Endothelial cell of umbilical vein (primary cell): ENCODE measurements around the gene CAMK2G. TPM values are rescaled to one million over a fixed set of nuclear protein-coding genes. Genes with fewer than 3 reads are reported as not detected.

Experiments used
- BruUV-seq: library from RNA; stranded (reverse); fragments of 400-500 nt; replicated peaks from 2 replicates; lab custom pipeline; 2021; lab: Mats Ljungman, UMichigan
- CTCF ChIA-PET: fragments of 300-600, 350-600 bp; sonication (Branson Sonifier 250); formaldehyde crosslinking; loops from one replicate; lab custom pipeline; 2021; ENCODE audit warnings: antibody characterized with exemption, inconsistent platforms; lab: Charles Lee
- POLR2A ChIA-PET: fragments of 300-600, 350-600 bp; sonication (Branson Sonifier 250); formaldehyde crosslinking; loops from one replicate; lab custom pipeline; 2021; ENCODE audit warnings: antibody characterized with exemption, inconsistent platforms; lab: Charles Lee
- DNase-seq: peaks from one replicate; pipeline ENCODE4 v3.0.0-alpha.2; 2011; ENCODE audit warnings: low read depth, low spot score
- FAIRE-seq: peaks from 2 replicates; lab custom pipeline; 2011; peaks lifted over from hg19 to GRCh38; lab: Jason Lieb, UNC
- H2AFZ ChIP-seq: 2 replicates; pipeline ENCODE4 v1.6.0; 2012; ENCODE audit warnings: low read depth, low read length, control low read depth, inconsistent platforms
- H3K27ac ChIP-seq: 2 replicates; pipeline ENCODE4 v1.5.1; 2011; ENCODE audit warnings: low read depth, mild to moderate bottlenecking, control low read depth, low read length, moderate library complexity; ENCODE audit not compliant: insufficient read depth
- H3K27me3 ChIP-seq, 2 experiments: 2 replicates each; pipeline versions ENCODE4 v1.6.0 to v1.6.1; 2011; ENCODE audit warnings: low read length in 2 of 2, mixed read lengths in 1 of 2; ENCODE audit not compliant: control insufficient read depth in 2 of 2, insufficient read depth in 2 of 2
- H3K36me3 ChIP-seq, 2 experiments: 2 replicates in 1 of 2; 3 replicates in 1 of 2; pipeline ENCODE4 v1.5.1; 2011; ENCODE audit warnings: low read length in 2 of 2, mild to moderate bottlenecking in 1 of 2, moderate library complexity in 1 of 2; ENCODE audit not compliant: control insufficient read depth in 2 of 2, insufficient read depth in 2 of 2; ENCODE audit errors: extremely low read depth in 1 of 2
- H3K4me1 ChIP-seq: 3 replicates; pipeline ENCODE4 v1.5.1; 2011; ENCODE audit warnings: mild to moderate bottlenecking, low read length; ENCODE audit not compliant: control insufficient read depth, insufficient read depth; ENCODE audit errors: extremely low read depth
- H3K4me2 ChIP-seq: 2 replicates; pipeline ENCODE4 v1.6.1; 2011; ENCODE audit warnings: low read length, control low read depth, mixed read lengths; ENCODE audit not compliant: insufficient read depth
- H3K4me3 ChIP-seq, 3 experiments: fragments of 200-600 bp in 1 of 3; sonication (generic), shearing (Covaris generic) in 1 of 3; replicated peaks in 1 of 3; 2 replicates each; pipeline ENCODE4 v1.5.1; 2011 to 2016; ENCODE audit warnings: control low read depth in 3 of 3, low read length in 3 of 3, mild to moderate bottlenecking in 2 of 3, inconsistent platforms in 1 of 3, low read depth in 1 of 3, moderate library complexity in 1 of 3; ENCODE audit not compliant: insufficient read depth in 1 of 3
- H3K79me2 ChIP-seq: 2 replicates; pipeline ENCODE4 v1.6.0; 2012; ENCODE audit warnings: low read length, inconsistent platforms; ENCODE audit not compliant: control insufficient read depth, insufficient read depth
- H3K9ac ChIP-seq: replicated peaks from 2 replicates; pipeline ENCODE3; 2011; ENCODE audit warnings: low read length, control low read depth; ENCODE audit not compliant: insufficient read depth; ENCODE audit errors: extremely low read depth
- H3K9me1 ChIP-seq: replicated peaks from 3 replicates; pipeline ENCODE4 v1.6.0; 2011; ENCODE audit warnings: mild to moderate bottlenecking, low read length; ENCODE audit not compliant: control insufficient read depth, insufficient read depth; ENCODE audit errors: extremely low read depth
- H3K9me3 ChIP-seq: replicated peaks from 2 replicates; pipeline ENCODE4 v1.5.1; 2012; ENCODE audit warnings: low read length, inconsistent platforms; ENCODE audit not compliant: control insufficient read depth, insufficient read depth
- H4K20me1 ChIP-seq: replicated peaks from 2 replicates; pipeline ENCODE3; 2011; ENCODE audit warnings: mild to moderate bottlenecking, low read length; ENCODE audit not compliant: control insufficient read depth, insufficient read depth; ENCODE audit errors: extremely low read depth
- EZH2 ChIP-seq: IDR thresholded peaks from 2 replicates; pipeline ENCODE4 v1.6.1; 2012; ENCODE audit warnings: borderline replicate concordance, low read depth, mild to moderate bottlenecking, moderate library complexity, low read length, inconsistent platforms; ENCODE audit not compliant: severe bottlenecking
- FOS ChIP-seq: IDR thresholded peaks from 2 replicates; pipeline ENCODE4 v1.6.1; 2011; ENCODE audit warnings: mild to moderate bottlenecking, low read length, moderate library complexity, borderline replicate concordance; ENCODE audit not compliant: insufficient read depth
- GATA2 ChIP-seq: IDR thresholded peaks from 2 replicates; pipeline ENCODE4 v1.7.0; 2011; ENCODE audit warnings: low read depth, mild to moderate bottlenecking, moderate library complexity, mixed read lengths, low read length; ENCODE audit not compliant: insufficient read length, insufficient read depth
- JUN ChIP-seq: IDR thresholded peaks from 2 replicates; pipeline ENCODE4 v1.6.1; 2011; ENCODE audit warnings: borderline replicate concordance, low read depth; ENCODE audit not compliant: insufficient read length, insufficient read depth
- MYC ChIP-seq: IDR thresholded peaks from one replicate; pipeline ENCODE4 v1.6.1; 2011; ENCODE audit warnings: mild to moderate bottlenecking, low read depth, low read length
- POLR2A ChIP-seq: IDR thresholded peaks from 2 replicates; pipeline ENCODE4 v1.6.1; 2012; ENCODE audit warnings: low read depth, mild to moderate bottlenecking, control low read depth, low read length
- POLR2AphosphoS5 ChIP-seq: IDR thresholded peaks from 2 replicates; pipeline ENCODE4 v1.6.1; 2012; ENCODE audit warnings: low read depth, mild to moderate bottlenecking, control low read depth, low read length, moderate library complexity; ENCODE audit not compliant: insufficient read depth
- dilution Hi-C: fragments of 300-500 bp; cut with MboI; formaldehyde crosslinking; loops from one replicate; pipeline ENCODE4 v1.15.0; 2019; ENCODE audit warnings: low sequenced_read_pairs; ENCODE audit not compliant: extremely low pct_ligation_motif_present
- intact Hi-C: fragments of 100-400 bp; cut with micrococcal nuclease; formaldehyde crosslinking; loops from one replicate; pipeline ENCODE4 v1.10.0; 2022
- polyA plus RNA-seq, 4 experiments: library from polyadenylated mRNA; depleted of rRNA in 3 of 4; stranded (reverse) in 3 of 4; unstranded in 1 of 4; fragments of >200 nt; gene quantifications; 2 replicates each; pipeline versions ENCODE4 v1.2.1 to v1.2.3, GENCODE V29; 2011 to 2012; ENCODE audit warnings: missing spikeins in 1 of 4
- total RNA-seq: library from RNA; stranded (reverse); gene quantifications from 2 replicates; pipeline ENCODE4 v1.2.3, GENCODE V29; 2021
- TF ChIP-seq, protein P1 (sequence below): IDR thresholded peaks from 2 replicates; pipeline ENCODE4 v1.6.1; 2011; ENCODE audit not compliant: insufficient read depth, insufficient read length
- TF ChIP-seq, protein P2 (sequence below), 2 donors: IDR thresholded peaks; 1 replicate in 1 of 2; 2 replicates in 1 of 2; pipeline ENCODE4 v1.5.1; 2011; ENCODE audit warnings: low read length in 2 of 2, mild to moderate bottlenecking in 2 of 2, moderate library complexity in 2 of 2, control low read depth in 1 of 2, inconsistent platforms in 1 of 2, low read depth in 1 of 2; ENCODE audit not compliant: insufficient read depth in 1 of 2; ENCODE audit errors: extremely low read depth in 1 of 2

The CAMK2G gene
- total and polyA plus RNA-seq, 2 donors (not counting 3 experiments of a cell fraction or from before 2014, with no cell fraction given), result 27.2 to 33.6 TPM

- H3K36me3 ChIP-seq, result no peaks in the 10 kb centered on the region
- TF ChIP-seq MYC (no peak), JUN (no peak), POLR2AphosphoS5 (no peak), GATA2 (no peak), FOS (no peak), EZH2 (no peak), POLR2A (no peak)
- TF ChIP-seq, protein P1, sequence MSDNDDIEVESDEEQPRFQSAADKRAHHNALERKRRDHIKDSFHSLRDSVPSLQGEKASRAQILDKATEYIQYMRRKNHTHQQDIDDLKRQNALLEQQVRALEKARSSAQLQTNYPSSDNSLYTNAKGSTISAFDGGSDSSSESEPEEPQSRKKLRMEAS, result no peak
- TF ChIP-seq, protein P2, sequence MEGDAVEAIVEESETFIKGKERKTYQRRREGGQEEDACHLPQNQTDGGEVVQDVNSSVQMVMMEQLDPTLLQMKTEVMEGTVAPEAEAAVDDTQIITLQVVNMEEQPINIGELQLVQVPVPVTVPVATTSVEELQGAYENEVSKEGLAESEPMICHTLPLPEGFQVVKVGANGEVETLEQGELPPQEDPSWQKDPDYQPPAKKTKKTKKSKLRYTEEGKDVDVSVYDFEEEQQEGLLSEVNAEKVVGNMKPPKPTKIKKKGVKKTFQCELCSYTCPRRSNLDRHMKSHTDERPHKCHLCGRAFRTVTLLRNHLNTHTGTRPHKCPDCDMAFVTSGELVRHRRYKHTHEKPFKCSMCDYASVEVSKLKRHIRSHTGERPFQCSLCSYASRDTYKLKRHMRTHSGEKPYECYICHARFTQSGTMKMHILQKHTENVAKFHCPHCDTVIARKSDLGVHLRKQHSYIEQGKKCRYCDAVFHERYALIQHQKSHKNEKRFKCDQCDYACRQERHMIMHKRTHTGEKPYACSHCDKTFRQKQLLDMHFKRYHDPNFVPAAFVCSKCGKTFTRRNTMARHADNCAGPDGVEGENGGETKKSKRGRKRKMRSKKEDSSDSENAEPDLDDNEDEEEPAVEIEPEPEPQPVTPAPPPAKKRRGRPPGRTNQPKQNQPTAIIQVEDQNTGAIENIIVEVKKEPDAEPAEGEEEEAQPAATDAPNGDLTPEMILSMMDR (IDR thresholded peaks at IDR 0.05; ENCODE audit: extremely low read depth in 1 of 2, insufficient read depth in 1 of 2, low read depth in 1 of 2, low read length in 2 of 2), result no peak
- no peaks in the 10 kb centered on the region for H3K9me3 ChIP-seq
- FAIRE-seq (no peak), DNase-seq (no peak)
- H3K27ac ChIP-seq, result no peak overlapping the region
- H2AFZ ChIP-seq, result no peak overlapping the region
- no TSS peak for BruUV-seq
- H3K4me2 ChIP-seq, result no peak overlapping the region
- H3K4me1 ChIP-seq, result peaks cover 16% of the 10 kb centered on the region
- no peaks in the 10 kb centered on the region for H3K27me3 ChIP-seq
- no peaks in the 10 kb centered on the region for H3K9me1 ChIP-seq
- ChIA-PET POLR2A (interaction anchor here (1.1 kb wide), 1 partner anchor 14 kb away, joined by 5 read pairs; no protein-coding TSS in a partner anchor), CTCF (interaction anchor here (1.3 to 2.0 kb wide), 4 partner anchors 13 to 50 kb away, joined by 3 to 14 read pairs (median 6); partner anchors contain the start of gene PLAU)
- intact Hi-C loops, result no loop called here
- dilution Hi-C loops, result no loop called here
- H3K4me3 ChIP-seq, result no peak overlapping the region
- no peak overlapping the region for H3K9ac ChIP-seq
- H4K20me1 ChIP-seq, result no peaks in the 10 kb centered on the region
- H3K79me2 ChIP-seq, result no peaks in the 10 kb centered on the region
Observed at GRCh38 chr10:73893426-73893825, 19.1 kb upstream of the CAMK2G start.
